Activated T-helper 17 cell treated with anti-CD3 and anti-CD28 coated beads, Interleukin-2, amount 50 U/mL, for 72 hours (primary cell): ENCODE data around the gene STXBP2. TPM values are rescaled to one million over a fixed set of nuclear protein-coding genes. Genes with fewer than 3 reads are reported as not detected.

Experiments
- ATAC-seq: fragments of 150-1000 bp; cut with Tn5 transposase; replicated peaks from 2 replicates; pipeline ENCODE4 v1.10.0; 2021; ENCODE audit warnings: mild to moderate bottlenecking, moderate library complexity
- H3K27ac Mint-ChIP-seq: one replicate; pipeline ENCODE4 v1.8.0; 2022; ENCODE audit warnings: mixed read lengths
- H3K27me3 Mint-ChIP-seq: one replicate; pipeline ENCODE4 v1.8.0; 2022; ENCODE audit warnings: mixed read lengths
- H3K36me3 Mint-ChIP-seq: one replicate; pipeline ENCODE4 v1.8.0; 2022; ENCODE audit warnings: low read depth, mild to moderate bottlenecking, mixed read lengths
- H3K4me1 Mint-ChIP-seq: one replicate; pipeline ENCODE4 v1.8.0; 2022; ENCODE audit warnings: mixed read lengths
- H3K4me3 Mint-ChIP-seq: one replicate; pipeline ENCODE4 v1.8.0; 2022; ENCODE audit warnings: mild to moderate bottlenecking, mixed read lengths
- H3K9me3 Mint-ChIP-seq: one replicate; pipeline ENCODE4 v1.8.0; 2022; ENCODE audit warnings: mixed read lengths
- total RNA-seq, 2 donors: library from RNA; stranded (reverse); gene quantifications; one replicate each; pipeline ENCODE4 v1.2.3, GENCODE V29; 2022

The STXBP2 gene
- 100 to 1,000 TPM; 113 to 154 TPM for total RNA-seq

DNA sequence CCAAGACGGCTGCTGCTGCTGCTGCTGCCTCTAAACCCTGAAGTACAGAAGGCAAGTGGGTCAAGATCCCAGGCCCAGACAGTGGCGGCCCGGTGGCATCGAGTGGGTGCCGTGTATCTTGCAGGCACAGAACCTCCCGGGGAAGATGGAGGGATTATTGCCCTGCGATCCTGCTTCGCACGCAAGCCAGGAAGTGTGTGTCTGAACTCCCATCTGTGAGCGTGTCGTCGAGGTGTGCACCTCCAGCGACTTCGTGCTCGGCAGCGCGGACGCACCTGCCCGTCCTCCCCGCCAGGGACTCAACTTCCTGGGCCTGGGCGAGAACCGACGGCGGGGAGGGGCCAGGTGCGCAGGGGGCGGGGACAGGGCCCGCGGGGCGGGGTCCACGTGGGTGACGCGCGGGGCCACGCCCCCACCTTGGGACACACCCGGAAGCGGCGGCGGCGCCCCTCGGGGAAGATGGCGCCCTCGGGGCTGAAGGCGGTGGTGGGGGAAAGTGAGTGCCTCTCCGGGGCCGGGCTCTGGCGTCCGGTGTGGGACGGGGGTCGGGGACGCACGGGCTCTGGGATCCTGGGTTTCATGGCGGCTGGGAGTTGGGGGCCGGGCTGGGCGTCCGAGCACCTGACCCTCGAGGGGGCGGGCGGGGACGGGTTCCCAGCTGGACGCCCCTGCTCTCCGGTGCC, at the start of gene STXBP2:
TSS of gene STXBP2 (plus strand) at position 420 of the 683 bp plus-strand sequence. CDS start at position 460, 40 bp downstream.
- peaks cover 15% of the 10 kb centered on the region for H3K4me1 Mint-ChIP-seq
- H3K9me3 Mint-ChIP-seq: no peaks in the 10 kb centered on the region
- H3K27me3 Mint-ChIP-seq: no peaks in the 10 kb centered on the region
- H3K36me3 Mint-ChIP-seq: peaks cover 34% of the 10 kb centered on the region
- peak; percentile 98 for ATAC-seq
- peak within 1 kb of the TSS; percentile 83 for H3K4me3 Mint-ChIP-seq
- H3K27ac Mint-ChIP-seq: peak within 1 kb of the TSS; percentile 88

DNA sequence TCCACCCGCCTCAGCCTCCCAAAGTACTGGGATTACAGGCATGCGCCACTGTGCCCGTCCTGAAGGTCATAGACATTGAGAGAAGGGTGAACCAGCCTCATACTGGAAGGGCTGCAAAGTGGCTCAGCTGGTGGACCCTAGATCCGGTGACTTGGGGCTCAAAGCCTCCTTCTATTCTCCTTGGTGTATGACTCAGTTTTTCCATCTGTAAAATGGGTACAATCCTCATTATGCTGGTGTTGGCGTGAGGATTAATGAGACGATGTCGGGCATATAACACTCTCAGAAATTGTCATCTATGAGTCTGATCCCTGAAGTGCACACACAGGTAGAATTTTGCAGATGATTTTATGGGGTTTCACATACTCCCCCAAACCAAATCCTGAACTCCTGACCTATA, 47.1 kb upstream of the STXBP2 start:
- no peak overlapping the region for H3K27ac Mint-ChIP-seq
- no peak overlapping the region for H3K4me3 Mint-ChIP-seq
- no peaks in the 10 kb centered on the region for H3K36me3 Mint-ChIP-seq
- ATAC-seq: no peak
- H3K27me3 Mint-ChIP-seq: peaks cover 9% of the 10 kb centered on the region
- H3K4me1 Mint-ChIP-seq: no peaks in the 10 kb centered on the region
- H3K9me3 Mint-ChIP-seq: no peaks in the 10 kb centered on the region

DNA sequence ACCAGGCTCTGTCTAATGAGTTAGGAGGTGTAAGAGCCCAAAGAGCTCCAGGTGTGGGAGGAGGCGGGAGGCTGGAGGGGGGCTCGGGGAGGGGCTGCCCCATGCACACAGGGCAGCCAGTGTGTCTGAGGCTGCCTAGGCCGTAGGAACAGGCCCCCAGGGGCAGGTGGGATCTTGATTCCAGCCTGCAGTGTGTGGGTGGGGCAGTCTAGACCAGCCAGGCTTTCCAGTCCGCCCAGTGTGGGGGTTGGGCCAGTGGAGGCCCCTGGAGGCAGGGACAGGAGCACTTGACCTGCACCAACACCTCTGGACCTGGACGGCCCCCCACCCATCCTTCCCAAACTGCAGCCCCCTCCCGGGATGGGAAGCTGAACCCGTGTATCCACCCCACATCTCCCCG, 46.7 kb upstream of the STXBP2 start:
- Mint-ChIP-seq H3K4me1 (peaks cover 3% of the 10 kb centered on the region), H3K27me3 (peaks cover 12% of the 10 kb centered on the region), H3K36me3 (no peaks in the 10 kb centered on the region), H3K27ac (no peak overlapping the region), H3K9me3 (no peaks in the 10 kb centered on the region), H3K4me3 (no peak overlapping the region)
- no peak for ATAC-seq

DNA sequence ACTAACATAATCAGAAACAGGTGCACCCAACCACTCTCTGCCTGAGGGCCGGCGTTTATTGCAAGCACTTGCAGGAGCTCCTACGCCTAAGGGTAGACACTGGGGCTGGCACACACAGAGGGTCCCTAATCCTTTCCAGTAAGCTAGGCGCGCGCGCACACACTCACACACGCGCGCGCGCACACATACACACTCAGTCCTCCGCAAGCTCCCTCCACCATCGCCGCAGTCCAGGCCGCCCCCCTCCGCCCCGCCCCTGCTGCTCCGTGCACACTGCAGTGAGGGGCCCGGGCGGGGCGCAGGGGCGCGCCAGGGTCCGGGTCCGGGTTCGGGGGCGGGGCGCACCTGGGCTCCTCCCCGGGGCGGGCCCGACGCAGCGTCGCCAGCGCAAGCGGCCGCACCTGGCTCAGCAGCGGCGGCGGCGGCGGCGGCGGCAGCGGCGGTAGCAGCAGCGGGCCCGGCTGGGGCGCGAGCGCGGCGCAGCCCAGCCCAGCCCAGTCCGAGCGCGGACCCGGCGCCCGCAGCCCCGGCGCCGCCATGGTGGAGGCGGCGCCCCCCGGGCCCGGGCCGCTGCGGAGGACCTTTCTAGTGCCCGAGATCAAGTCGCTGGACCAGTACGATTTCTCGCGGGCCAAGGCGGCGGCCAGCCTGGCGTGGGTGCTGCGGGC, 41.3 kb upstream of the STXBP2 start, which contains the start of gene CAMSAP3:
TSS of gene CAMSAP3 (plus strand) at position 398 of the 668 bp plus-strand sequence. CDS start at position 538, 140 bp downstream.
- H3K4me3 Mint-ChIP-seq: peak within 1 kb of the TSS; percentile 30
- peaks cover 7% of the 10 kb centered on the region for H3K36me3 Mint-ChIP-seq
- no peaks in the 10 kb centered on the region for H3K9me3 Mint-ChIP-seq
- peaks cover 5% of the 10 kb centered on the region for H3K4me1 Mint-ChIP-seq
- no peak within 1 kb of the TSS for H3K27ac Mint-ChIP-seq
- peak; percentile 80 for ATAC-seq
- peaks cover 27% of the 10 kb centered on the region for H3K27me3 Mint-ChIP-seq

DNA sequence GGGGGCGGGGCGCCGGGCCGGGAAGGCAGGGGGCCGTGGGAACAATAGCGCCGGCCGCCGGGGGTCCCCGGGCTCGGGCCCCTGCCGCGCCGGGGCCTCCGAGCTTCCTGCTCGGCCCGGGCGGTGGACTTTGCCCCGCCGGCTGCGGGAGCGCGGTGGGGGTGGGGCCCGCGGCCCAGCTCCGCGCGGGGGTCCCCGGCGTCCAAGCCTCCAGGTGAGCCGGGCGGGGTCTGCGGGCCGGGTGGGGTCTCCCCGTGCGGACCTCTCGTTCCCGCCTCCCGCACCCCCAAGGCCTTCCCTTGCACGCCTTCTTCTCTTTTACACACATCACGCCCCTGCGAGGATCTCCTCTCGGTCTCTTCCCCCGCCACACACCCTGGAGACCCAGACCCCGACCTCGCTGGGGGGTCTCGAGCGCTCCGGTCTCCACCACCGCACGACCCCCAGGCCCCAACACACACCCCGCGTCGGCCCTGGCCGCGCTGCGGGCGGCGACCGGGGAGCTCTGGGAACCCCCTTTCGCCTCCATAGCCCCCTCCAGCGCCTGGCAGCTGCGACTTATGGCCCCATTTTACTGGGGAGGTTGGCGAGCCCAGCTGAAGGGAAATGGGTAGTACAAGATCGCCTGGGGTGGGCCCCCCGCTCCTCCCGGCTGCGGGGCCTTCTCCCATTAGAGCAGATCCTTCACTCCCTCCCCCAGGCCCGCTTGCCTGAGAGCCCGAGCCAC, 40.5 kb upstream of the STXBP2 start:
- no peaks in the 10 kb centered on the region for H3K9me3 Mint-ChIP-seq
- peaks cover 30% of the 10 kb centered on the region for H3K27me3 Mint-ChIP-seq
- peaks cover 12% of the 10 kb centered on the region for H3K36me3 Mint-ChIP-seq
- no peak overlapping the region for H3K27ac Mint-ChIP-seq
- peaks cover 10% of the 10 kb centered on the region for H3K4me1 Mint-ChIP-seq
- ATAC-seq: no peak
- H3K4me3 Mint-ChIP-seq: peak overlapping the region; percentile 30

DNA sequence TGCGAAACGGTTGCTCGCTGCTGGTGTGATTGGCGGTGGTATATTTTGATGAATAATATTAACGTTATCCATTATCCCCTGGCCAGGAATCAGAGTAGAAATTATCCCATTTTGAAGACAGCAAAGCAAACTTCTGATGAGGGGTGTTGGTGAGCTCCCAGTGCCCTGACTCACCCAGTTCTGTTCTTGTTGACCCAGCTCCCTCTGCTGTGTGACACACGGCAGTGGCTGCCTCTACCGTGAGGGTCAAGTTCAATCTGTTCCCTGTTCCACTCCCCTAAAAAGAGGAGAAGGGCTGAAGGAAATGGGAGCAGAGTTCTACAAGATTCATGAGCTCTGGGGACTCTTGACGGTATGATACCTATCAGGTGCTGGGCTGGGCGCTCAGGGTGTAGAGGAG, 39.2 kb upstream of the STXBP2 start:
- Mint-ChIP-seq H3K9me3 (no peaks in the 10 kb centered on the region), H3K36me3 (peaks cover 12% of the 10 kb centered on the region), H3K27me3 (peaks cover 38% of the 10 kb centered on the region), H3K4me3 (no peak overlapping the region), H3K27ac (no peak overlapping the region), H3K4me1 (peaks cover 10% of the 10 kb centered on the region)
- ATAC-seq: no peak

DNA sequence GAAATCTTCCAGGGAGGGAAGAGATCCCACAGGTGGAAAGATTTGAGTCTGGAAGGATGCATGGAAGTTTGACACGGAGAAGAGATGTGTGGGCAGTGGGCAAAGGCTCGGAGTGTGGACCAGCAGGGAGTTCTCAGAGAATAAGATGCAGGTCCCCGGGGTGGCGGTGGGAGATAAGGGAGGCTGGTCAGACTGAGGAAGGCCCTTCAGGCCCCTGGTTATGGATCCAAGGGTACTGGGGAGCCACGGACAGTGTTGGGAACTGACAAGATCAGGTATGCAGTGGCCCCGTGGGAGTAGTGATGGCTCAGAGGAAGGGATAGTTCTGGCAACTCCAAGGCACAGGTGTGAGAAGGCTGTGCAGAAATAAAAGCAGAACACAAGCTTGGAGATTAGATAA, 38.7 kb upstream of the STXBP2 start:
- ATAC-seq: no peak
- H3K27me3 Mint-ChIP-seq: peaks cover 37% of the 10 kb centered on the region

DNA sequence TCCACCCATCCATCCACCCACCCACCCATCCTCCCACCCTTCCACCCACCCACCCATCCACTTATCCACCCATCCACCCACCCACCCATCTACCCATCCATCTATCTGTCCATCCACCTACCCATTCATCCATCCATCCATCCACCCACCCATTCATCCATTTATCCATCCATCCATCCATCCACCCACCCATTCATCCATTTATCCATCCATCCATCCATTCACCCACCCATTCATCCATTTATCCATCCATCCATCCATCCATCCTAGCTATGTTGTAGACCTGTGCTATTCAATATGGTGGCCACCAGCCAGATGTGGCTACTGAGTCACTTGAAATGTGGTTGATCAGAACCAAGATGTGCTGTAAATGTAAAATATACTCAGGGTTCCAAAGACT, 36.2 kb upstream of the STXBP2 start:
- no peaks in the 10 kb centered on the region for H3K9me3 Mint-ChIP-seq
- peaks cover 36% of the 10 kb centered on the region for H3K27me3 Mint-ChIP-seq
- peaks cover 9% of the 10 kb centered on the region for H3K4me1 Mint-ChIP-seq
- ATAC-seq: peak; percentile 49
- H3K4me3 Mint-ChIP-seq: peak overlapping the region; percentile 26
- H3K27ac Mint-ChIP-seq: no peak overlapping the region
- H3K36me3 Mint-ChIP-seq: peaks cover 12% of the 10 kb centered on the region

More for the DNA sequence above, 38.7 kb upstream of the STXBP2 start:
- H3K27ac Mint-ChIP-seq: no peak overlapping the region
- H3K4me1 Mint-ChIP-seq: peaks cover 10% of the 10 kb centered on the region
- peaks cover 12% of the 10 kb centered on the region for H3K36me3 Mint-ChIP-seq
- H3K9me3 Mint-ChIP-seq: no peaks in the 10 kb centered on the region
- no peak overlapping the region for H3K4me3 Mint-ChIP-seq

DNA sequence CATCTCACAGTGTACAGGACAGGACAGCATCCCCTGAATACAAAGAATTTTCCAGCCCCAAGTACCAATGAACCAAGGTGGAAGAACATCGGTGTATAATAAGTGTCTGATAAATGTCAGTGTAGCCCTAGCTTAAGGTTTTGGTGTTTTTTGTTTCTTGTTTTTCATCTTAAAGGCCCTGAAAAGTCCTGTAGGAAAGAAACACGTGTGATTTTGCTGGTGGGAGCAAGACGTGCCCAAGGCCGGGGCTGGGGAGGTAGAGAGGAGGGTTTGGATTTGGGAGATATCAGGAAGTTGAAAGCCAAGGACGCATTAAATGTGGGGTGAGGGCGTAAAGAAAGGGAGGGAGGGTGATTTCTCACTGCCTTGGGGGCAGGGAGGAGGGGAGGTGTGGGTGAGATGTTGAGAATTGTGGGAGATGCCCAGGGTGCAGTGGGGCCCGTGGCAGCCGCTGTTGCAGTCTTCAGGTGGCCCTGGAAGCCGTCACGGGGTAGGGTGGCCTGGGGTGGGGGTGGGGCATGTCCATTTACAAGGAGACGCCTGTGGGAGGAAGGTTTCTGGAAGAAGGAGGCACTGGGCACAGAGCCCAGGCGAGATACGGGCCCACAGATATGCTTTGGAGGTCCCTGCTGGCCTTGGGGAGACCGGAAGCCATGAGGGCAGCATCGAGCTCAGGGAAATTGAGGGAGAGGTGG, 34.5 kb upstream of the STXBP2 start:
- H3K36me3 Mint-ChIP-seq: peaks cover 12% of the 10 kb centered on the region
- ATAC-seq: no peak
- H3K27ac Mint-ChIP-seq: no peak overlapping the region
- no peaks in the 10 kb centered on the region for H3K9me3 Mint-ChIP-seq
- H3K4me1 Mint-ChIP-seq: peaks cover 9% of the 10 kb centered on the region
- peaks cover 32% of the 10 kb centered on the region for H3K27me3 Mint-ChIP-seq
- H3K4me3 Mint-ChIP-seq: no peak overlapping the region

DNA sequence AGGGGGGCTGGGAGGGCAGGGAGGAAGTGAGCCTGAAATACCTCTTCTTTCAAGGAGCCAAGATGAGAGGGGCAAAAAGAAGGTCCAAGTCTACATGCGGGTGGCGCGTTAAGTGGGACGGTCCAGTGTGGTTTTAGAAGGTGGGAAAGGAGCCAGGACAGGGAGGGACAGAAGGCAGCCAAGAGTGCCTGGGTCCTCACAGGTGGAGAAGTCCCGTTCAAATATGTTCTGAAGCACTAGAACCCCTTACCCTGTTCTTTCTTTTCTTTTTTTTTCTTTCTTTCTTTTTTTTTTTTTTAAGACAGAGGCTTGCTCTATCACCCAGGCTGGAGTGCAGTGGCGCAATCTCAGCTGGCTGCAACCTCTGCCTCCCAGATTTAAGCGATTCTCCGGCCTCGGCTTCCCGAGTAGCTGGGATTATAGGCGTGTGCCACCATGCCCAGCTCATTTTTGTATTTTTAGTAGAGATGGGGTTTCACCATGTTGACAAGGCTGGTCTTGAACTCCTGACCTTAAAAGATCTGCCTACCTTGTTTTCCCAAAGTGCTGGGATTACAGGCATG, 33.9 kb upstream of the STXBP2 start:
- H3K27ac Mint-ChIP-seq: no peak overlapping the region
- peaks cover 12% of the 10 kb centered on the region for H3K36me3 Mint-ChIP-seq
- H3K27me3 Mint-ChIP-seq: peaks cover 26% of the 10 kb centered on the region
- ATAC-seq: no peak
- peaks cover 9% of the 10 kb centered on the region for H3K4me1 Mint-ChIP-seq
- no peak overlapping the region for H3K4me3 Mint-ChIP-seq
- H3K9me3 Mint-ChIP-seq: no peaks in the 10 kb centered on the region

DNA sequence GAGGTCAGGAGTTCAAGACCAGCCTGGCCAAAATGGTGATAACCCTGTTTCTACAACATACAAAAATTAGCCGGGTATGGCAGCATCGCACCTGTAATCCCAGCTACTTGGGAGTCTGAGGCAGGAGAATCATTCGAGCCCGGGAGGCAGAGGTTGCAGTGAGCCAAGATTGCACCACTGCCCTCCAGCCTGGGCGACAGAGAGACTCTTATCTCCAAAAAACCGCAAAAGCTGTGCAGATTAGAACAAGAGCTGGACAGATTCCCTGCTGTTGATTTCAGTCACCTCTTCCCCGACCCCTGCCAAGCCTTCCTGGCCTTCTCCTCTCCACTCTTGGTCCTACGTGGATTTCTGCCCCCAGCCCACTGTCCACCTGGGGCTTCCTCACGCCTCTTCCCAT, 33.0 kb upstream of the STXBP2 start:
- no peak for ATAC-seq
- peaks cover 9% of the 10 kb centered on the region for H3K4me1 Mint-ChIP-seq
- peaks cover 10% of the 10 kb centered on the region for H3K36me3 Mint-ChIP-seq
- no peak overlapping the region for H3K4me3 Mint-ChIP-seq
- H3K9me3 Mint-ChIP-seq: no peaks in the 10 kb centered on the region
- H3K27me3 Mint-ChIP-seq: peaks cover 23% of the 10 kb centered on the region
- H3K27ac Mint-ChIP-seq: no peak overlapping the region

DNA sequence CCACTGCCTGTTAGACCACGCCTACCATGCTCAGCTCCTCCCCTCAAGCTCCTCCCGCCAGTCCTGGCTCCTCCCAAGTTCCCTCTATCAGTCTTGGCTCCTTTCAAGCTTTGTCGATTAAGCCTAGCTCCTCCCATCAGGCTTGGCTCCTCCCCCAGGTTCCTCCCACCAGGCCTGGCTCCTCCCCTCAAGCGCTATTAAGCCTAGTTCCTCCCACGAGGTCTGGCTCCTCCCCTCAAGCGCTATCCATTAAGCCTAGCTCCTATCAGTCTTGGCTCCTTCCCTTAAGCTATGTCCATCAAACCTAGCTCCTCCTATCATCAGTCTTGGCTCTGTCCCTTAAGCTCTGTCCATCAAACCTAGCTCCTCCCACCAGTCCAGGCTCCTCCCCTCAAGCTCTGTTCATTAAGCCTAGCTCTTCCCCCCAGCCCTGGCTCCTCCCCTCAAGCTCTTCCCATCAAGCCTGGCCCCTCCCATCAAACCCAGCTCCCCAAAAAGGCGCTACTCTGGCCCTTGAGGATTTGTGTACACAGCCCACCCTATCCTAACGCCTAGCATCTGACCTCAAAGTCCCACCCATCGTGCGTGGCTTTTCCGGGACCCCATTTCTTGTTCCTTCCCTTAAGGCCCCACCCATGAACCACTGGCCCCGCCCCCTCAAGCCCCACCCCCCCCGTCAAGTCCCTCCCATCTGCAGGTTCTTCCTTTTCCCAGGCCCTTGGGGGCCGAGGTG, 31.3 kb upstream of the STXBP2 start:
- H3K27ac Mint-ChIP-seq: no peak overlapping the region
- H3K36me3 Mint-ChIP-seq: peaks cover 4% of the 10 kb centered on the region
- ATAC-seq: peak; percentile 71
- no peaks in the 10 kb centered on the region for H3K9me3 Mint-ChIP-seq
- peaks cover 8% of the 10 kb centered on the region for H3K4me1 Mint-ChIP-seq
- H3K4me3 Mint-ChIP-seq: no peak overlapping the region
- peaks cover 23% of the 10 kb centered on the region for H3K27me3 Mint-ChIP-seq

DNA sequence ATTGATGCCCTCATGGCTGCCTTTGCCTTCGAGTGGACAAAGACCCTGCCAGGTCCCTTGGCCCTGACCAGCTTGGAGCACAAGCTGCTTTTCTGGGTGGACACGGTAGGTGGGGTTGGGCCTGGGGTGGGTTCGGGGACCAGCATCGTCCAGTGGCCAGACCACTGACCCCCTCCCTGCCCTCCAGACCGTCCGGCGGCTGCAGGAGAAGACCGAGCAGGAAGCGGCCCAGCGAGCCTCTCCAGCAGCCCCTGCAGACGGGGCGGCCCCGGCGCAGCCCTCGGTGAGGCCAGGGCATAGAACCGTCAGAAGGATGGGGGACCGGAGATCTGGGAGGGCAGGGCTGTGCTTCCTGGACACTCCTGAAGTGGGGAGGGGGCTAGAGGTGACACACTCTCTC, 30.6 kb upstream of the STXBP2 start:
- H3K9me3 Mint-ChIP-seq: no peaks in the 10 kb centered on the region
- H3K4me3 Mint-ChIP-seq: no peak overlapping the region
- H3K27me3 Mint-ChIP-seq: peaks cover 20% of the 10 kb centered on the region
- ATAC-seq: no peak
- no peak overlapping the region for H3K27ac Mint-ChIP-seq
- no peaks in the 10 kb centered on the region for H3K36me3 Mint-ChIP-seq
- peaks cover 4% of the 10 kb centered on the region for H3K4me1 Mint-ChIP-seq
